Mesenchymal stem cell (in vitro differentiated cells and primary cell): ENCODE results near the gene COG3.
A peak's percentile ranks its signal among the peaks of the same experiment; 100 is the strongest.

Experiments
- DNase-seq: peaks from one replicate; pipeline ENCODE4 v3.0.0-alpha.2; 2013
- H2AFZ ChIP-seq: one replicate; pipeline ENCODE4 v1.6.1; 2013; ENCODE audit warnings: low read depth, mild to moderate bottlenecking, control low read depth, inconsistent platforms, low read length, moderate library complexity
- H2AK5ac ChIP-seq: 2 replicates; pipeline ENCODE4 v1.6.1; 2013; ENCODE audit warnings: low read length, moderate library complexity, mild to moderate bottlenecking, inconsistent platforms; ENCODE audit not compliant: severe bottlenecking
- H2BK120ac ChIP-seq: one replicate; pipeline ENCODE4 v1.6.1; 2013; ENCODE audit warnings: low read depth, mild to moderate bottlenecking, inconsistent platforms, low read length, moderate library complexity
- H2BK12ac ChIP-seq, 2 experiments: one replicate each; pipeline ENCODE4 v1.6.1; 2013; ENCODE audit warnings: inconsistent platforms in 2 of 2, low read length in 2 of 2, mild to moderate bottlenecking in 2 of 2, moderate library complexity in 2 of 2, control low read depth in 1 of 2
- H2BK15ac ChIP-seq: one replicate; pipeline ENCODE4 v1.6.1; 2013; ENCODE audit warnings: mild to moderate bottlenecking, low read depth, inconsistent platforms; ENCODE audit not compliant: poor library complexity, severe bottlenecking
- H2BK5ac ChIP-seq: 2 replicates; pipeline ENCODE4 v1.6.1; 2013; ENCODE audit warnings: low read depth, mild to moderate bottlenecking, low read length, control low read depth, inconsistent platforms; ENCODE audit not compliant: poor library complexity, severe bottlenecking
- H3K14ac ChIP-seq, 2 experiments: one replicate each; pipeline ENCODE4 v1.6.1; 2013; ENCODE audit warnings: inconsistent platforms in 2 of 2, low read length in 2 of 2, control low read depth in 1 of 2, mild to moderate bottlenecking in 1 of 2, moderate library complexity in 1 of 2
- H3K18ac ChIP-seq, 2 experiments: one replicate each; pipeline ENCODE4 v1.6.1; 2013; ENCODE audit warnings: inconsistent platforms in 2 of 2, low read length in 2 of 2, control low read depth in 1 of 2, low read depth in 1 of 2, mild to moderate bottlenecking in 1 of 2
- H3K23ac ChIP-seq, 2 experiments: one replicate each; pipeline ENCODE4 v1.6.1; 2013; ENCODE audit warnings: inconsistent platforms in 2 of 2, low read length in 2 of 2, mild to moderate bottlenecking in 2 of 2, moderate library complexity in 2 of 2, control low read depth in 1 of 2
- H3K27ac ChIP-seq: 2 replicates; pipeline ENCODE4 v1.5.1; 2013; ENCODE audit warnings: mild to moderate bottlenecking, moderate library complexity, low read length, control low read depth, inconsistent platforms; ENCODE audit not compliant: poor library complexity, severe bottlenecking
- H3K27me3 ChIP-seq, 2 experiments: 2 replicates each; pipeline versions ENCODE4 v1.6.1 to v1.7.0; 2013; ENCODE audit warnings: low read length in 2 of 2, mild to moderate bottlenecking in 2 of 2, moderate library complexity in 2 of 2, control low read depth in 1 of 2, inconsistent platforms in 1 of 2; ENCODE audit not compliant: control insufficient read depth in 1 of 2, insufficient read depth in 1 of 2
- H3K36me3 ChIP-seq, 2 experiments: 2 replicates each; pipeline versions ENCODE4 v1.6.1 to v1.7.0; 2013; ENCODE audit warnings: low read length in 2 of 2, control low read depth in 1 of 2, inconsistent platforms in 1 of 2, low read depth in 1 of 2, mild to moderate bottlenecking in 1 of 2; ENCODE audit not compliant: insufficient read depth in 2 of 2, control insufficient read depth in 1 of 2
- H3K4ac ChIP-seq, 2 experiments: one replicate each; pipeline ENCODE4 v1.6.1; 2013; ENCODE audit warnings: inconsistent platforms in 2 of 2, low read length in 2 of 2, mild to moderate bottlenecking in 2 of 2, moderate library complexity in 2 of 2, control low read depth in 1 of 2, low read depth in 1 of 2
- H3K4me1 ChIP-seq: 2 replicates; pipeline ENCODE4 v1.6.1; 2013; ENCODE audit warnings: low read depth, low read length, control low read depth; ENCODE audit not compliant: control insufficient read depth, insufficient read depth
- H3K4me2 ChIP-seq: 2 replicates; pipeline ENCODE4 v1.6.1; 2013; ENCODE audit warnings: low read length, mild to moderate bottlenecking, inconsistent platforms; ENCODE audit not compliant: poor library complexity, severe bottlenecking
- H3K4me3 ChIP-seq, 2 experiments: 2 replicates each; pipeline versions ENCODE4 v1.5.1 to v1.7.0; 2013; ENCODE audit warnings: low read length in 2 of 2, mild to moderate bottlenecking in 2 of 2, control low read depth in 1 of 2, low read depth in 1 of 2; ENCODE audit not compliant: insufficient read depth in 1 of 2
- H3K79me1 ChIP-seq: replicated peaks from 2 replicates; pipeline ENCODE4 v1.6.1; 2013; ENCODE audit warnings: mild to moderate bottlenecking, control low read depth, low read length, inconsistent platforms; ENCODE audit not compliant: poor library complexity, severe bottlenecking
- H3K9ac ChIP-seq: 2 replicates; pipeline ENCODE4 v1.7.0; 2013; ENCODE audit warnings: mild to moderate bottlenecking, low read length, moderate library complexity
- H3K9me3 ChIP-seq: 2 replicates; pipeline ENCODE4 v1.7.0; 2013; ENCODE audit warnings: mild to moderate bottlenecking, low read length; ENCODE audit not compliant: control insufficient read depth
- H4K8ac ChIP-seq: one replicate; pipeline ENCODE4 v1.6.1; 2013; ENCODE audit warnings: inconsistent platforms, mild to moderate bottlenecking, low read length, moderate library complexity
- H4K91ac ChIP-seq: one replicate; pipeline ENCODE4 v1.6.1; 2013; ENCODE audit warnings: mild to moderate bottlenecking, low read length, inconsistent platforms
- WGBS: methylation state at CpG from one replicate; pipeline ENCODE4 v1.1.7; 2013; ENCODE audit warnings: mixed read lengths; 5-methylcytosine and 5-hydroxymethylcytosine counted together

COG3 gene

DNA sequence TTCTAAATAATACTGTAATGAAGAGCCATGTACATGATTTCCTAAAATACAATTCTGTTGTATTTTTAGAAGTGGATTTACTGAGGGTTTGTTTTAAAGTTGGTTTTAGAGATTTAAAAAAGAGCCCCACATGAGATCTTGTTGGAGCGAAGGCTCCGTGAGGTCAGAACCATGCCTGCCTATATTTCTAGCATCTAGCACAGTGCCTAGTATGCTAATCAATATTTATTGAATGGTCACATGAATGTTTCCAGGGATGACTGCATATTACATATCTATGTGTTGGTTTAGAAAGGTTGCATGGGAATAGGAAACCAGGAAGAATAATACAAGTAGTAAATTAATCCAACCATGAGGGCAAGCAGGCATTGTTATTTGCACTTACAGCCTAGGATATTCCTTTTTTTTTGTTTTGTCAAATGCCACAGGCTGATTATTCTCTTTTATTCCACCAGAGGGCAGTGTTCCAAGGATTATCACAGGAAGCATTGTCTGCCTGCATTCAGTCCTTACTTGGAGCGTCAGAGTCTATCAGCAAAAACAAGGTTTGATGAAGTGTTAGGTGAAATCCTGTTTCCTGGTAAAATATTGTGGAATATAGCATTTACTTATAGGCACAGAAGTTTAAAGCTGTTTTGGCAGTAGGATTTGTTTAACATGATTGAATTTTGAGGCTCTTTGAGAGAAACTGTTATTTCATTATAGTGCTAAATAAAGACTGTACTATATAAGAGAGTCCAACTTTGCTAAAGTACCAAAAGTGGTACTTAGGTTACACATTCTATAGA, 46.8 kb downstream of the COG3 start:
- Histone ChIP-seq H3K9me3 (no peaks in the 10 kb centered on the region), H4K8ac (no peak overlapping the region)

DNA sequence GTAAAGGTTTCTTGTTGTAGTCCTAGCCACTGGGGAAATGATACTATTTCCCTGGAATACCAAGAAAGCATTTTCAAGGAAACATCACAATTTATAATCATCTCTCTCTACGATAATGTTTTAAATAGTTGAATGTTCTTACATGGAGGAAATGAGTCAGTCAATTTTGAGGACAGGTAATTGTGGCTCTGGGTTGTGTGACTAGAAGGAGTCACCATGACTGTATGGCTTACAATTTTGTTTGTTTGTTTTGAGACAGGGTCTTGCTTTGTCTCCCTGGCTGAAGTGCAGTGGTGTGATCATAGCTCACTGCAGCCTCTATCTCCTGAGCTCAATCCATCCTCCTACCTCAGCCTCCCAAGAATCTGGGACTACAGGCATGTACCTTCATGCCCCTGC, 47.4 kb downstream of the COG3 start:
- H2AFZ ChIP-seq, result no peak overlapping the region
- H3K4me3 ChIP-seq, result no peak overlapping the region
- no peak overlapping the region for H3K27ac ChIP-seq
- no peak overlapping the region for H2AK5ac ChIP-seq
- no peak overlapping the region for H3K14ac ChIP-seq
- peaks cover 11% of the 10 kb centered on the region for H3K79me1 ChIP-seq
- H3K23ac ChIP-seq, result no peak overlapping the region
- no peak overlapping the region for H2BK120ac ChIP-seq
- H3K18ac ChIP-seq, result no peak overlapping the region
- no peak overlapping the region for H2BK15ac ChIP-seq
- no peak overlapping the region for H2BK12ac ChIP-seq
- H3K9me3 ChIP-seq, result no peaks in the 10 kb centered on the region
- no peak overlapping the region for H4K8ac ChIP-seq
- WGBS, result no CpG with 5 or more reads among the region's 1 CpG
- no peaks in the 10 kb centered on the region for H3K27me3 ChIP-seq
- no peak overlapping the region for H3K4me2 ChIP-seq
- no peak for DNase-seq
- H3K36me3 ChIP-seq, result peaks cover 22 to 88% of the 10 kb centered on the region in 2 experiments
- H3K4me1 ChIP-seq, result no peaks in the 10 kb centered on the region
- H4K91ac ChIP-seq, result no peak overlapping the region
- no peak overlapping the region for H3K4ac ChIP-seq
- no peak overlapping the region for H2BK5ac ChIP-seq
- peak overlapping the region; percentile 42 for H3K9ac ChIP-seq

More for the DNA sequence above, 46.8 kb downstream of the COG3 start:
- H2AK5ac ChIP-seq, result no peak overlapping the region
- H3K18ac ChIP-seq, result no peak overlapping the region
- peaks cover 26 to 88% of the 10 kb centered on the region in 2 experiments for H3K36me3 ChIP-seq
- H2BK120ac ChIP-seq, result no peak overlapping the region
- no peak overlapping the region for H2AFZ ChIP-seq
- peaks cover 1% of the 10 kb centered on the region for H3K4me1 ChIP-seq
- no peak overlapping the region for H2BK12ac ChIP-seq
- no peak overlapping the region for H2BK5ac ChIP-seq
- no peak overlapping the region for H4K91ac ChIP-seq
- peaks cover 14% of the 10 kb centered on the region for H3K79me1 ChIP-seq
- no peak overlapping the region for H3K4ac ChIP-seq
- H3K27ac ChIP-seq, result no peak overlapping the region
- H3K4me2 ChIP-seq, result no peak overlapping the region
- WGBS, result 81% methylated on average over 3 of the region's 3 CpGs
- peak overlapping the region; percentile 42 for H3K9ac ChIP-seq
- no peak overlapping the region for H2BK15ac ChIP-seq
- H3K4me3 ChIP-seq, result no peak overlapping the region
- H3K14ac ChIP-seq, result no peak overlapping the region
- H3K23ac ChIP-seq, result no peak overlapping the region
- no peaks in the 10 kb centered on the region for H3K27me3 ChIP-seq
- DNase-seq, result peak; percentile 77

DNA sequence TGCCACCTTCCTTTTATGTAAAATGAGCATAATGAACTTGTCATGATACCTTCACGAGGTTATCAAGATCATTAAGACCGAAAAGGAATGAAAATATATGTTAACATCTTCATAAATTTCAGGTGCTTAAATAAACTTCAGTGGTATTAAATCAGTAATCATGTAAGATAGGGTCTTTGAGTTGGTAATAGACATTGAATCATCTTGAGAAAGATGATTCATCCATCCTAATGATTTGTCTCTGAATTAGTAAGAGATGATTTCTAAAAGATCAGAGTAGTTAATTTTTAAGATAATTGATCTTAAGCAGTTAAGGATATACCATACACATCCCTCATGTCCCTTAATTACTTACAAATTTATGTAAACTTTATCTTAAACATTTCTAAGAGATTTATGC, 52.0 kb downstream of the COG3 start:
- no peak overlapping the region for H3K14ac ChIP-seq

DNA sequence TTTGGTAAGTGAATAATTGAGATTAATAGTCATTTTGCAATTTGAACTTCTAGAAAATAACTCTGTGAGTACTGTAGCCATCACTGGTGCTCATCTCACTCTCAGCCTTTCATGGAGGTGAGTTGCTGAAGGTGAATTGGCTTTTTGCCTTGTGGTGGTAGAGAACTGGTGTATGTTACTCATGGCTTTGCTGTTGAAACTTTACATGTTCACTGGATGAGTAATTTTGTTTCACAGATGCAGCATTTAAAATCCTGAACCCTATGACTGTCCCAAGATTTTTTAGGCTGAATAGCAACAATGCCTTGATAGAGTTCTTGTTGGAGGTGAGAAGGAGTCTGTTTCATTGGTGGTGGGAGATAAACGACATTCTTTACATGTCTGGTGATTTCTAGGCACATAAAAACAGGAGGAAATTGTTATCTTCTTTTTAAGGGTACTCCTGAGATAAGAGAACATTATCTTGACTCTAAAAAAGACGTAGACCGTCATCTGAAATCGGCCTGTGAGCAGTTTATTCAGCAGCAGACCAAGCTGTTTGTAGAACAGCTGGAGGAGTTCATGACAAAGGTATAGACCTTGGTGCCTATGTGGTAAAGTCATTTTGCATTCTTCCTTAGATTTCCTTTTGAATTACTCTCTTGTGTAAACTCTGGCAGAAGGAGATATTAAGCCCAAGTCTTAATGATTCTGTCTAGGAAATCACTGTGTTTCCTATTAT, 53.9 kb downstream of the COG3 start:
- Histone ChIP-seq H3K27ac (no peak overlapping the region), H3K9me3 (no peaks in the 10 kb centered on the region), H3K18ac (no peak overlapping the region), H4K91ac (no peak overlapping the region), H2BK120ac (no peak overlapping the region), H3K36me3 (peaks cover 16 to 96% of the 10 kb centered on the region in 2 experiments), H3K4me3 (no peak overlapping the region), H2BK5ac (no peak overlapping the region), H3K14ac (no peak overlapping the region), H2BK12ac (no peak overlapping the region), H2AFZ (no peak overlapping the region), H3K9ac (no peak overlapping the region), H3K4ac (no peak overlapping the region), H2BK15ac (no peak overlapping the region), H3K79me1 (peaks cover 14% of the 10 kb centered on the region), H3K4me1 (peaks cover 2% of the 10 kb centered on the region), H3K27me3 (no peaks in the 10 kb centered on the region), H2AK5ac (no peak overlapping the region), H4K8ac (no peak overlapping the region), H3K23ac (no peak overlapping the region), H3K4me2 (no peak overlapping the region)
- 72% methylated on average over 4 of the region's 4 CpGs for WGBS
- peak; percentile 31 for DNase-seq

More for the DNA sequence above, 52.0 kb downstream of the COG3 start:
- H3K4me3 ChIP-seq, result no peak overlapping the region
- H3K27me3 ChIP-seq, result no peaks in the 10 kb centered on the region
- H3K18ac ChIP-seq, result no peak overlapping the region
- H4K8ac ChIP-seq, result no peak overlapping the region
- H2BK15ac ChIP-seq, result no peak overlapping the region
- no peak for DNase-seq
- peaks cover 23 to 92% of the 10 kb centered on the region in 2 experiments for H3K36me3 ChIP-seq
- H3K23ac ChIP-seq, result no peak overlapping the region
- peaks cover 14% of the 10 kb centered on the region for H3K79me1 ChIP-seq
- no peak overlapping the region for H4K91ac ChIP-seq
- H3K4ac ChIP-seq, result no peak overlapping the region
- no peak overlapping the region for H2AFZ ChIP-seq
- H2BK12ac ChIP-seq, result no peak overlapping the region
- H3K4me2 ChIP-seq, result no peak overlapping the region
- no peak overlapping the region for H2BK120ac ChIP-seq
- no peak overlapping the region for H3K27ac ChIP-seq
- no peaks in the 10 kb centered on the region for H3K9me3 ChIP-seq
- H2AK5ac ChIP-seq, result no peak overlapping the region
- H3K9ac ChIP-seq, result no peak overlapping the region
- no peak overlapping the region for H2BK5ac ChIP-seq
- peaks cover 2% of the 10 kb centered on the region for H3K4me1 ChIP-seq
- no CpG with 5 or more reads among the region's 2 CpGs for WGBS
